Type B pancreatic cell (in vitro differentiated cells): ENCODE results near the gene A3GALT2. TPM values are rescaled to one million over a fixed set of nuclear protein-coding genes. Genes with fewer than 3 reads are reported as not detected.

Experiments used
- DNase-seq: peaks from one replicate; pipeline ENCODE4 v3.0.0; 2021; ENCODE audit warnings: mixed read lengths; ENCODE audit not compliant: unreplicated experiment; ENCODE audit errors: extremely low spot score
- H3K27ac Mint-ChIP-seq: 2 replicates; pipeline ENCODE4 v1.8.0; 2021; ENCODE audit warnings: mild to moderate bottlenecking, mixed read lengths
- H3K27me3 Mint-ChIP-seq: 2 replicates; pipeline ENCODE4 v1.8.0; 2021; ENCODE audit warnings: mixed read lengths
- H3K36me3 Mint-ChIP-seq: 2 replicates; pipeline ENCODE4 v1.8.0; 2021; ENCODE audit warnings: mixed read lengths
- H3K4me1 Mint-ChIP-seq: one replicate; pipeline ENCODE4 v1.8.0; 2021; ENCODE audit warnings: mixed read lengths; ENCODE audit not compliant: unreplicated experiment
- H3K4me3 Mint-ChIP-seq: 2 replicates; pipeline ENCODE4 v1.8.0; 2021; ENCODE audit warnings: mild to moderate bottlenecking, mixed read lengths
- H3K9me3 Mint-ChIP-seq: 2 replicates; pipeline ENCODE4 v1.8.0; 2021; ENCODE audit warnings: mixed read lengths
- total RNA-seq: library from RNA; stranded (reverse); gene quantifications from 2 replicates; pipeline ENCODE4 v1.2.1, GENCODE V29; 2021; ENCODE audit warnings: low replicate concordance
- TF ChIP-seq, protein P1 (sequence below): fragments of 200-600 bp; sonication (generic); conservative IDR thresholded peaks from 2 replicates; pipeline ENCODE4 v1.5.0; 2021; ENCODE audit warnings: antibody characterized with exemption, mild to moderate bottlenecking

A3GALT2 gene
- total RNA-seq, 1 donor from 2014 or later = 0.29 TPM

GRCh38 chr1:33363021-33363420, 42.1 kb upstream of the A3GALT2 start:
- no peaks in the 10 kb centered on the region for H3K9me3 Mint-ChIP-seq
- DNase-seq = no peak
- H3K4me1 Mint-ChIP-seq = peaks cover 82% of the 10 kb centered on the region
- TF ChIP-seq, protein P1, sequence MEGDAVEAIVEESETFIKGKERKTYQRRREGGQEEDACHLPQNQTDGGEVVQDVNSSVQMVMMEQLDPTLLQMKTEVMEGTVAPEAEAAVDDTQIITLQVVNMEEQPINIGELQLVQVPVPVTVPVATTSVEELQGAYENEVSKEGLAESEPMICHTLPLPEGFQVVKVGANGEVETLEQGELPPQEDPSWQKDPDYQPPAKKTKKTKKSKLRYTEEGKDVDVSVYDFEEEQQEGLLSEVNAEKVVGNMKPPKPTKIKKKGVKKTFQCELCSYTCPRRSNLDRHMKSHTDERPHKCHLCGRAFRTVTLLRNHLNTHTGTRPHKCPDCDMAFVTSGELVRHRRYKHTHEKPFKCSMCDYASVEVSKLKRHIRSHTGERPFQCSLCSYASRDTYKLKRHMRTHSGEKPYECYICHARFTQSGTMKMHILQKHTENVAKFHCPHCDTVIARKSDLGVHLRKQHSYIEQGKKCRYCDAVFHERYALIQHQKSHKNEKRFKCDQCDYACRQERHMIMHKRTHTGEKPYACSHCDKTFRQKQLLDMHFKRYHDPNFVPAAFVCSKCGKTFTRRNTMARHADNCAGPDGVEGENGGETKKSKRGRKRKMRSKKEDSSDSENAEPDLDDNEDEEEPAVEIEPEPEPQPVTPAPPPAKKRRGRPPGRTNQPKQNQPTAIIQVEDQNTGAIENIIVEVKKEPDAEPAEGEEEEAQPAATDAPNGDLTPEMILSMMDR = no peak
- H3K27me3 Mint-ChIP-seq = no peaks in the 10 kb centered on the region
- H3K27ac Mint-ChIP-seq = peak overlapping the region; percentile 90
- H3K4me3 Mint-ChIP-seq = peak overlapping the region; percentile 72
- peaks cover 9% of the 10 kb centered on the region for H3K36me3 Mint-ChIP-seq

GRCh38 chr1:33361532-33362235, 40.8 kb upstream of the A3GALT2 start:
- peaks cover 16% of the 10 kb centered on the region for H3K36me3 Mint-ChIP-seq
- H3K4me3 Mint-ChIP-seq = peak overlapping the region; percentile 51
- no peak for DNase-seq
- no peaks in the 10 kb centered on the region for H3K9me3 Mint-ChIP-seq
- H3K4me1 Mint-ChIP-seq = peaks cover 69% of the 10 kb centered on the region
- H3K27me3 Mint-ChIP-seq = no peaks in the 10 kb centered on the region
- TF ChIP-seq, protein P1 = no peak
- peak overlapping the region; percentile 90 for H3K27ac Mint-ChIP-seq

DNA sequence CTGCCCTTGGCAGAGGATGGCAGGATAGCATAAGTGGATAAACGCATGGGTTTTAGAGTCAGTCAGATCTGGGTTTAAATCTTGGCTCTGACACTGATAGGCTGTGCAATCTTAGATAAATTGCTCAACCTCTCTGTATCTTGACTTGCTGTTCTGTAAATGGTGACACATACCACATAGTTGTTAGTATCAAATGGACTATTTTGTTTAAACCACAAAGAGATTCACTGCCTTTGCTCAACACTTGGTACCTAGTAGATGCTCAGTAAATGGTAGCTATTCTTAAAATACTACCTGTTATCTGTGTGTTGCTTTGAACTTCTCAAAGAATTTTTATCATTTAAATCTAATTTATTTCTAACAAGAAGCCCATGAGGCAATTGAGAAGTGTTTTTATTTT, 39.5 kb upstream of the A3GALT2 start:
- no peak overlapping the region for H3K27ac Mint-ChIP-seq
- H3K4me1 Mint-ChIP-seq = peaks cover 58% of the 10 kb centered on the region
- no peak overlapping the region for H3K4me3 Mint-ChIP-seq
- no peaks in the 10 kb centered on the region for H3K27me3 Mint-ChIP-seq
- peaks cover 20% of the 10 kb centered on the region for H3K36me3 Mint-ChIP-seq
- H3K9me3 Mint-ChIP-seq = no peaks in the 10 kb centered on the region
- no peak for DNase-seq
- TF ChIP-seq, protein P1 = no peak

- DNase-seq = no peak
- TF ChIP-seq, protein P1 = no peak
- Mint-ChIP-seq H3K4me1 (peaks cover 58% of the 10 kb centered on the region), H3K36me3 (peaks cover 20% of the 10 kb centered on the region), H3K9me3 (no peaks in the 10 kb centered on the region), H3K27me3 (no peaks in the 10 kb centered on the region), H3K4me3 (no peak overlapping the region), H3K27ac (no peak overlapping the region)
Measured at GRCh38 chr1:33359931-33360330, 39.0 kb upstream of the A3GALT2 start.

DNA sequence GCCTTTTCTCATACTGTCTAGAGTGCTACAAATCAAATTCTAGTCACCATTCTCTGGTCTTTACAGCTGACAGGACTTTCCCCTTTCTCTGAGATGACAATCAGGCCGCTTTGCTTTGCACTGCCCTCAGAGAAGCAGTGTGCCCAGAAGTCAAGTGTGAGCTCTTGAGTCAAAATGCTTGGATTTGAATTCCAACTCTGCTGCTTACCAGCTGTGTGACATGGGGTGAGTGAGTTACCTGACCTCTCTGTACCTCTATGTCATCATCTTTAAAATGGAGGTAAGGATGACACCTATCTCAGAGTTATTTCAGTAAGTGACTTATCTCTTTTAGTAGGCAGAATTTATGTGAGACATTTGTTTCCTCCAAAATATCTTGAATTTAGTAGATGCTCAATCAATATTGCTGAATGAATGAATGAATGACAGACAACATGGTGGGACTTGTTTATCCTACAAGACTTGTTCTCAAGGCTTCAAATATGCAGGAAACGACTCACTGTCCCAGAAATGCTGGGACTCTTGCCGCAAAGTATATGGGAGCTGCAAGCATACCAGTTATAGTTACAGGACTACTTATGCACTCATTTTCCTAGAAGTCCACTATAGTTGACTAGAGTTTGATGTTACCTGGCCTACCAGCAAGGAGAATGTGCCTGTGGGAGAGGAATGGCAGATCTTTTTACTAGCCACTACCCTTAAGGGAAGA, 38.1 kb upstream of the A3GALT2 start:
- no peak overlapping the region for H3K27ac Mint-ChIP-seq
- H3K27me3 Mint-ChIP-seq = no peaks in the 10 kb centered on the region
- H3K4me3 Mint-ChIP-seq = no peak overlapping the region
- H3K36me3 Mint-ChIP-seq = peaks cover 20% of the 10 kb centered on the region
- no peak for DNase-seq
- no peaks in the 10 kb centered on the region for H3K9me3 Mint-ChIP-seq
- TF ChIP-seq, protein P1 = no peak
- peaks cover 49% of the 10 kb centered on the region for H3K4me1 Mint-ChIP-seq
